Stimulated activated naive CD4-positive, alpha-beta T cell (primary cell): ENCODE data around the gene RABGAP1L.
A peak's percentile ranks its signal among the peaks of the same experiment; 100 is the strongest.
"Not testable (repeated sequence)": the region's sequence is repeated elsewhere in the genome, so short reads cannot be mapped to it uniquely, and the experiment has no call there.

Source experiments
- DNase-seq, 6 experiments: peaks; one replicate each; lab custom pipeline; 2025; lab: John Stamatoyannopoulos, UW

RABGAP1L gene

GRCh38 chr1:174153085-174153824, 6.1 kb upstream of the RABGAP1L start:
- no peak for DNase-seq

GRCh38 chr1:174153825-174154107, 5.6 kb upstream of the RABGAP1L start:
- no peak for DNase-seq

DNA sequence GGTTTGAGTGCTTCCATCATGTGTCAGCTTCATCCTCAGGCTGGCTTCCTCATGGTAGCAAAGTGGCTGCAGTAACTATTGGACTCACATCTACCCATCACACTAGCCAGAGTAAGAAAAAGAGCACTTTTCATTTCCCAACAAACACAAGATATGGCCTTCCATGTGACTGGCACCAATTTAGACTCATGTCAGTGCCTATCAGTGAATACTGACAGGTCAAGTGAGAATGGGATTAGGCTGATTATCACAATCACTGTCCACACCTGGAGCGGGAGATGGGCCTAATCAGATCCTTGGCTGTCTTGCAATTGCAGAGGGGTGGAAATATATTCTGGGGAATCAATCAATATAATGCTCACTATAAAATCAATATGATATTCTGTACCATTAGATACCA, 2.9 kb upstream of the RABGAP1L start:
- DNase-seq = no peak

GRCh38 chr1:174157157-174157806, 2.0 kb upstream of the RABGAP1L start:
- no peak for DNase-seq

- peak in 4 of 6 experiments; percentile 37 to 72 (median 54) for DNase-seq
Observed at GRCh38 chr1:174158767-174159251, 511 bp upstream of the RABGAP1L start.

DNA sequence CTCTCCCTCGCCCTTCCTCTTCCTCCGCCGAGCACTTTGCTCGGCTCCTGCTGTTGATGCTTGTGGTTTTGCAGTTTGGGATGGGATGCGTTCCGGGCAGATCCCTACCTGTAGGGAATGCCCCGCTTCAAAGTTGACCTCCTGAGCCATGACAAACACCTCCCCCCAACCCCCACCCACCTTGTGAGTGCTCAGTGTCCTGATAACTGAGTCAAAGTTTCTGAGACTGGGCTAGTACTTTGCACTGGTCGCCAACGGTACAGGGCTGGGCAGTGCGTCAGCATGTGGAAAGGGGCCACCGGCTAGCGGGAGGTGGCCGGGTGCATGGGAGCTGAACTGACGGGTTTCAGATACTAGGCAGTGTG, 771 bp downstream of the RABGAP1L start:
- peak in 2 of 6 experiments; percentile 9 to 19 for DNase-seq

- DNase-seq = no peak
Observed at GRCh38 chr1:174160603-174161002, 1.3 kb downstream of the RABGAP1L start.

DNA sequence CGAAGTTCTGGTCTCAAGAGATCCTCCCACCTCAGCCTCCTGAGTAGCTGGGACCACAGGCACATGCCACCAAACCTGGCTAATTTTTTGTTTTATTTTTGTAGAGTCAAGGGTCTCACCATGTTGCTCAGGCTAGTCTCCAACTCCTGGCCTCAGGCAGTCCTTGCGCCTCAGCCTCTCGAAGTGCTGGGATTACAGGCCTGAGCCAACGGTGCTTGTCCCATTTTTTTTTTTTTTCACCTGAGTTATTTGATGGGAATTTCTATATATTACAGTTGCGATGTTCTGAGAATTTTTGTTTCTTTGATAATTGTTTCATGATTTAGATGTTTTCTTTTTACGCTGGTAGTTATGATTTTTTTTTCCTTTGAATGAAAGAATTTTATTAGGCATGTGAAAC, 2.5 kb downstream of the RABGAP1L start:
- DNase-seq = no peak

DNA sequence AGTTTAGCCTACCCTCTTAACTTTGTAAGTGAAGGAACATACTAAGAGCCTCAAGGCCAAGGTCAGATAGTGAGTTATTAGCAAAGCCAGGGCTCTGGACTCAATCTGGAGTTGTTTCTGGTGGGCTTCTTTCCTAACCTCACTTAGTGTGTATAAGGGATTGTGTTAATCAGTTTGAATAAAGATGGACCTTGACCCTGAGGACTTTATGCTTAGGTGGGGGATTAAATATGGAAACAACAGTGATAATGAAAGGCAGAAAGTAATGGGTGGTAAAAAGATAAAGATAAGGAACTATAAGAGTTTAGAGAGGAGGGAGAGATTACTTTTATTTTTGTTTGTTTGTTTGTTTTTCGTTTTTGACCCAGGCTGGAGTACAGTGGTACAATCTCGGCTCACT, 5.5 kb downstream of the RABGAP1L start:
- no peak for DNase-seq

GRCh38 chr1:174165471-174166137, 6.3 kb downstream of the RABGAP1L start:
- no peak for DNase-seq

- DNase-seq = no peak
Observed at GRCh38 chr1:174166530-174167264, 7.4 kb downstream of the RABGAP1L start.

DNA sequence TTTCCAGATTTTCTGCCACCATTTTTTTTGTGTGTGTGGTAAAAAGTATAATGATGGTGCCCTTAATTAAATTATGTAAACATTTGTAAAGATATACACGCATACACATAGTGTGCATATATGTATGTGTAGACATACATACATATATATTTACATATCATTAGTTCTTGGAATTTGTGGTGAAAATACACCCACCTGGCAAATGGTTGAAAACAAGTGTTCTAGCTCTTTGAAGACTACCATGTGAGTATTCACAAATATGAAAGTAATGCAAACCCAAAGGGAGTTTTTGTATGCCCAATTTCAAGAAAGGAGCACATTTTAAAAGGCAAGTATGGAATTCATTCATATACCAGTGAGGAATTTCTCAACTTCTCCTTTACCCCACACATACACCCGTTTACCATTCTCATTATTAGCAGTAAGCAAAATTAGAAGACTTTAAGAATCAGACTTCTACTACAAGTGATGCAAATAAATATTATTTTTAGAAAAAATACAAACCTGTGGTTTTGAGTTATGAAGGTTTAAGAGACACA, 8.0 kb downstream of the RABGAP1L start:
- DNase-seq = no peak

DNA sequence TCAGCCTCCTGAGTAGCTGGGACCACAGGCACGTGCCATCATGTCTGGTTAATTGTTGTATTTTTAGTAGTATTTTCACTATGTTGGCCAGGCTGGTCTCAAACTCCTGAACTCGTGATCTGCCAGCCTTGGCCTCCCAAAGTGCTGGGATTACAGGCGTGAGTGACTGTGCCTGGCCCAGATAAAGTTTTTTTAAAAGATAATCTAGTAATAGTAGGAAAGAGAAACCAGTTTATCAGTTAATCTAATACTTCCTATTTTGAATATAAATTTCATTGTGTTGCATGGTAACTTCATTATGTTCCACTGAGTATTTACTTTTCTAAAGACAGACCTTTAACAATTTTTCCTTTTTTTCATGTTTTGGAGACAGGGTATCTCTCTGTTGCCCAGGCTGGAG, 10.0 kb downstream of the RABGAP1L start:
- no peak for DNase-seq

GRCh38 chr1:174171073-174171472, 11.8 kb downstream of the RABGAP1L start:
- DNase-seq = no peak

- DNase-seq = no peak
Observed at GRCh38 chr1:174174461-174175329, 15.4 kb downstream of the RABGAP1L start.

DNA sequence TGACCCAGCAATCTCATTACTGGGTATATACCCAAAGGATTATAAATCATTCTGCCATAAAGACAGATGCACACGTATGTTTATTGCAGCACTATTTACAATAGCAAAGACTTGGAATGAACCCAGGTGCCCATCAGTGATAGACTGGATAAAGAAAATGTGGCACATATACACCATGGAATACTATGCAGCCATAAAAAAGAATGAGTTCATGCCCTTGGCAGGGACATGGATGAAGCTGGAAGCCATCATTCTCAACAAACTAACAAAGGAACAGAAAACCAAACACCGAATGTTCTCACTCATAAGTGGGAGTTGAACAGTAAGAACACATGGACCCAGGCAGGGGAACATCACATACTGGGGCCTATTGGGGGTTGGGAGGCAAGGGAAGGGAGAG, 19.1 kb downstream of the RABGAP1L start:
- not testable (repeated sequence) for DNase-seq

- no peak for DNase-seq
Observed at GRCh38 chr1:174189428-174190062, 30.2 kb downstream of the RABGAP1L start.

GRCh38 chr1:174190691-174191199, 31.4 kb downstream of the RABGAP1L start:
- no peak for DNase-seq

DNA sequence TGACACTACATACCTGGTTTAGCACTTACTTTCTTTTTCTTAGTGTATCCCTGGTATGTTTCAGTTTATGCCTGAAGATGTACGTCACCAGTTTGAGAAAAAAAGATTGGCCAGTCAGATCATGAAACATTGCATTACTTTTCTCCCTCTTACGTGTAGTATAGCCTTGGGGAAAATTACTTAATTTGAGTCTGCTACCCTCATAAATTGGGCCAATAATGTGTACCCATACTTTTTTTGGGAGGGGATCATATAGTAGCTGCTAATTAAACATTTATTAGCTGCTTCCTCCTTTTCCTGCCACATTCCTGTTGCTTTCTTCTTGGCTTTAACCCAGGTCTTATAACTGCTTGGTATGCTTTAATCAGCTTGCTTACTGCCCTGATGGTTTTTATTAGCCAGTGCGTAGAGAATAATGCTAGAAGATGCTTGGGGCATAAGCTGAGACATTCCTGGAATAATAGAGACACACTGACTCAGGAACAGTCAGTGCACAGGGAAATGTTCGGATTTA, 32.1 kb downstream of the RABGAP1L start:
- DNase-seq = no peak

- no peak for DNase-seq
Observed at GRCh38 chr1:174194461-174194860, 35.1 kb downstream of the RABGAP1L start.
